Trophoblast cell (in vitro differentiated cells and primary cell): ENCODE measurements around the gene FBXO33.

Experiments used
- DNase-seq, 2 donors: peaks; one replicate each; pipeline ENCODE4 v3.0.0-alpha.2; 2016
- H2AFZ ChIP-seq: 2 replicates; pipeline ENCODE4 v1.6.1; 2013; ENCODE audit warnings: low read length, moderate library complexity, mild to moderate bottlenecking; ENCODE audit not compliant: insufficient read depth, poor library complexity
- H2AK5ac ChIP-seq: 2 replicates; pipeline ENCODE4 v1.6.1; 2013; ENCODE audit warnings: mild to moderate bottlenecking, low read length
- H2BK120ac ChIP-seq: 2 replicates; pipeline ENCODE4 v1.6.1; 2013; ENCODE audit warnings: low read length, mild to moderate bottlenecking, moderate library complexity; ENCODE audit not compliant: insufficient read depth, poor library complexity
- H2BK12ac ChIP-seq: 2 replicates; pipeline ENCODE4 v1.6.1; 2013; ENCODE audit warnings: mild to moderate bottlenecking, low read length, moderate library complexity
- H2BK5ac ChIP-seq: 2 replicates; pipeline ENCODE4 v1.6.1; 2013; ENCODE audit warnings: low read length, low read depth, moderate library complexity, mild to moderate bottlenecking; ENCODE audit not compliant: poor library complexity
- H3K14ac ChIP-seq: 2 replicates; pipeline ENCODE4 v1.6.1; 2013; ENCODE audit warnings: mild to moderate bottlenecking, low read length
- H3K18ac ChIP-seq: 2 replicates; pipeline ENCODE4 v1.6.1; 2013; ENCODE audit warnings: mild to moderate bottlenecking, low read length
- H3K23ac ChIP-seq: 2 replicates; pipeline ENCODE4 v1.6.1; 2013; ENCODE audit warnings: low read length
- H3K27ac ChIP-seq: 2 replicates; pipeline ENCODE4 v1.5.1; 2013; ENCODE audit warnings: low read depth, mild to moderate bottlenecking, inconsistent platforms, low read length, moderate library complexity
- H3K27me3 ChIP-seq: 2 replicates; pipeline ENCODE4 v1.6.1; 2013; ENCODE audit warnings: inconsistent platforms, mild to moderate bottlenecking, low read length, moderate library complexity; ENCODE audit not compliant: insufficient read depth
- H3K36me3 ChIP-seq, 2 experiments: 1 replicate in 1 of 2; 2 replicates in 1 of 2; pipeline ENCODE4 v1.6.1; 2013; ENCODE audit warnings: low read length in 2 of 2, mild to moderate bottlenecking in 2 of 2, moderate library complexity in 1 of 2; ENCODE audit not compliant: insufficient read depth in 2 of 2, control insufficient read depth in 1 of 2
- H3K4ac ChIP-seq: 2 replicates; pipeline ENCODE4 v1.6.1; 2013; ENCODE audit warnings: low read depth, mild to moderate bottlenecking, low read length, moderate library complexity
- H3K4me1 ChIP-seq, 2 experiments: 1 replicate in 1 of 2; 2 replicates in 1 of 2; pipeline ENCODE4 v1.6.1; 2013; ENCODE audit warnings: low read length in 2 of 2, mild to moderate bottlenecking in 2 of 2, moderate library complexity in 1 of 2; ENCODE audit not compliant: insufficient read depth in 2 of 2, control insufficient read depth in 1 of 2
- H3K4me2 ChIP-seq: 2 replicates; pipeline ENCODE4 v1.6.1; 2013; ENCODE audit warnings: inconsistent platforms, mild to moderate bottlenecking, low read length, moderate library complexity
- H3K4me3 ChIP-seq: 2 replicates; pipeline ENCODE4 v1.5.1; 2013; ENCODE audit warnings: mild to moderate bottlenecking, low read depth, low read length, inconsistent platforms
- H3K79me1 ChIP-seq: one replicate; pipeline ENCODE4 v1.6.1; 2013; ENCODE audit warnings: low read length
- H3K79me2 ChIP-seq: 2 replicates; pipeline ENCODE4 v1.6.1; 2013; ENCODE audit warnings: low read length, mild to moderate bottlenecking; ENCODE audit not compliant: control insufficient read depth, insufficient read depth, poor library complexity
- H3K9ac ChIP-seq: 2 replicates; pipeline ENCODE4 v1.6.1; 2013; ENCODE audit warnings: mild to moderate bottlenecking, low read length
- H3K9me3 ChIP-seq: 2 replicates; pipeline ENCODE4 v1.6.1; 2013; ENCODE audit warnings: low read depth, mild to moderate bottlenecking, control low read depth, inconsistent platforms, low read length; ENCODE audit not compliant: insufficient read depth
- H4K12ac ChIP-seq: 2 replicates; pipeline ENCODE4 v1.6.1; 2013; ENCODE audit warnings: low read depth, mild to moderate bottlenecking, low read length, moderate library complexity
- H4K8ac ChIP-seq: 2 replicates; pipeline ENCODE4 v1.6.1; 2013; ENCODE audit warnings: low read depth, mild to moderate bottlenecking, low read length, moderate library complexity
- H4K91ac ChIP-seq: one replicate; pipeline ENCODE4 v1.6.1; 2013; ENCODE audit warnings: low read depth, mild to moderate bottlenecking, low read length, moderate library complexity
- WGBS: extraction: QIAGEN DNeasy Blood & Tissue Kit; methylation state at CpG from one replicate; pipeline ENCODE4 v1.1.7; 2013; ENCODE audit warnings: missing lambda C conversion rate; ENCODE audit not compliant: insufficient read length, insufficient coverage; ENCODE audit errors: extremely low coverage; 5-methylcytosine and 5-hydroxymethylcytosine counted together

Gene FBXO33

DNA sequence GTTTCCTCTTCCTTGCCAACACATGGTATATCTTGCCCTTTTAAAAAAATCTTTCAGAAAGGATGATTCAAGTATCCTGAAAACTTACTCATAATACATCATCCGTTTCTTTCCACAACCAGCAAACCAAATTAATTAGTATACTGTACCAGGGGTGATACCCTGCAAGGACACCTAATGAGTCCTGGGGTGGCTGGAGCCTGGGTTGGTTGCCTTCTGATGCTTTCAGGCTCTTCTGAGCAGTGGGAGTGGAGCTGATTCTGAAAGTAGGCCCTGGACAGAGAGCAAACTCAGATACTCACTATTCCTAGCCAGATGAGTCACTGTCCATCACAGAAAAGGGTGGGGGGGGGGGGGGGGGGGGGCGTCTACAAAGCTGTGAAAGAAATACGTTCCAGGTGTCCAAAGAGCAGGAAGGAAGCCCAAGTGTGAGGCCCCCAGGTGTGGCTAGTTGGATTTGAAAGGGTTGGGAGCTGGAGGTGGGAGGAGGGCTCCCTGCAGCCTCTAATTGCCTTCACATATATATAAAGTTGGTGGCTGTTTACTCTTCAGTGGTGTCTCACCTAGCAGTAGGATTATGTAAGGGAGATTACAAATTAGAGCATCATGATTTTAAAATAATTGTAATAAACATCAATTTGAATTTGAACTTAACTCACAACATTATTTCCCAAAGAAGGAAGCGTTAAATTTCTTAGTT is 36.5 kb downstream of the FBXO33 start:
- no peak overlapping the region for H3K18ac ChIP-seq
- H3K9ac ChIP-seq, result no peak overlapping the region
- H4K91ac ChIP-seq, result no peak overlapping the region
- H2BK12ac ChIP-seq, result no peak overlapping the region
- H3K4me1 ChIP-seq, result no peaks in the 10 kb centered on the region
- no peak overlapping the region for H4K8ac ChIP-seq
- H3K23ac ChIP-seq, result no peak overlapping the region
- no peak overlapping the region for H3K4me3 ChIP-seq
- no peak overlapping the region for H2BK5ac ChIP-seq
- H3K79me1 ChIP-seq, result no peaks in the 10 kb centered on the region
- no CpG with 5 or more reads among the region's 4 CpGs for WGBS
- DNase-seq, result no peak
- no peak overlapping the region for H4K12ac ChIP-seq
- no peaks in the 10 kb centered on the region for H3K9me3 ChIP-seq
- peaks cover 2 to 3% of the 10 kb centered on the region in 2 experiments for H3K36me3 ChIP-seq
- H3K27ac ChIP-seq, result no peak overlapping the region
- no peaks in the 10 kb centered on the region for H3K79me2 ChIP-seq
- no peak overlapping the region for H2AFZ ChIP-seq
- H3K4me2 ChIP-seq, result no peak overlapping the region
- H3K4ac ChIP-seq, result no peak overlapping the region
- H3K27me3 ChIP-seq, result no peaks in the 10 kb centered on the region
- no peak overlapping the region for H2BK120ac ChIP-seq
- no peak overlapping the region for H2AK5ac ChIP-seq
- no peak overlapping the region for H3K14ac ChIP-seq

DNA sequence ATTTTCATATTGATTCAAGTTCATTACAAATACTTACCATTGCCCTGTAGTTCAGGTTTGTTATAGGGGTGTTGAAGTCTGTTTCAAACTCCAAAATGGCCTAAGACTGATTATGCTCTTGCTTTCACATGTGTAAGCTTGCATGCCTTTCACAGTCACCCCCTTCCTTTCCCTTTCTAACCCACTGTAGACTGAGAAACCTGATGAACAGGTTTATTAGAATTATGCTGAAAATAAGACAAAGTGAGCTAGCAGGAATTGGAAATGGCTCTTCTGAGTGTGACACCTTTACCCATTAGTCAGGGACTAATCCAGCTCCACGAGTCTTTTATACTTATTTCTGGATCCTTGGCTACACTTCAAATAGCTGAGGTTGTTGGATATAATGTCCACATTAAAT is 38.9 kb downstream of the FBXO33 start:
- Histone ChIP-seq H3K36me3 (no peaks in the 10 kb centered on the region), H3K4me1 (no peaks in the 10 kb centered on the region), H3K9me3 (no peaks in the 10 kb centered on the region), H2AFZ (no peak overlapping the region), H3K79me1 (no peaks in the 10 kb centered on the region), H2BK120ac (no peak overlapping the region), H3K14ac (no peak overlapping the region), H3K9ac (no peak overlapping the region), H3K23ac (no peak overlapping the region), H3K4me3 (no peak overlapping the region), H4K8ac (no peak overlapping the region), H3K4ac (no peak overlapping the region), H2AK5ac (no peak overlapping the region), H3K4me2 (no peak overlapping the region), H2BK5ac (no peak overlapping the region), H3K79me2 (no peaks in the 10 kb centered on the region), H2BK12ac (no peak overlapping the region), H3K18ac (no peak overlapping the region), H4K12ac (no peak overlapping the region), H3K27ac (no peak overlapping the region), H4K91ac (no peak overlapping the region), H3K27me3 (no peaks in the 10 kb centered on the region)
- peak in 1 of 2 donors; percentile 43 for DNase-seq
- WGBS, result no CpG with 5 or more reads among the region's 1 CpG

GRCh38 chr14:39384177-39384576 is 48.1 kb downstream of the FBXO33 start:
- H3K14ac ChIP-seq, result no peak overlapping the region
- H4K91ac ChIP-seq, result no peak overlapping the region
- no peak overlapping the region for H3K4ac ChIP-seq
- H3K9me3 ChIP-seq, result no peaks in the 10 kb centered on the region
- no peak overlapping the region for H4K8ac ChIP-seq
- H3K4me3 ChIP-seq, result no peak overlapping the region
- H3K18ac ChIP-seq, result no peak overlapping the region
- no peak overlapping the region for H2AFZ ChIP-seq
- H3K79me2 ChIP-seq, result no peaks in the 10 kb centered on the region
- H3K27ac ChIP-seq, result no peak overlapping the region
- no peak overlapping the region for H2BK5ac ChIP-seq
- no peak overlapping the region for H4K12ac ChIP-seq
- H3K27me3 ChIP-seq, result no peaks in the 10 kb centered on the region
- H3K79me1 ChIP-seq, result no peaks in the 10 kb centered on the region
- no peaks in the 10 kb centered on the region for H3K36me3 ChIP-seq
- no peak overlapping the region for H3K23ac ChIP-seq
- no peak overlapping the region for H3K4me2 ChIP-seq
- no peak overlapping the region for H2AK5ac ChIP-seq
- no peaks in the 10 kb centered on the region for H3K4me1 ChIP-seq
- no CpG with 5 or more reads among the region's 4 CpGs for WGBS
- DNase-seq, result no peak
- H2BK120ac ChIP-seq, result no peak overlapping the region
- no peak overlapping the region for H3K9ac ChIP-seq
- H2BK12ac ChIP-seq, result no peak overlapping the region

GRCh38 chr14:39383741-39384140 is 48.5 kb downstream of the FBXO33 start:
- H2BK5ac ChIP-seq, result no peak overlapping the region
- no peaks in the 10 kb centered on the region for H3K9me3 ChIP-seq
- H2BK120ac ChIP-seq, result no peak overlapping the region
- H4K12ac ChIP-seq, result no peak overlapping the region
- H2BK12ac ChIP-seq, result no peak overlapping the region
- no peaks in the 10 kb centered on the region for H3K27me3 ChIP-seq
- no peak overlapping the region for H2AFZ ChIP-seq
- H4K91ac ChIP-seq, result no peak overlapping the region
- no peaks in the 10 kb centered on the region for H3K79me1 ChIP-seq
- no peak overlapping the region for H3K14ac ChIP-seq
- no peak overlapping the region for H3K4ac ChIP-seq
- no peak overlapping the region for H3K23ac ChIP-seq
- no peak overlapping the region for H2AK5ac ChIP-seq
- DNase-seq, result no peak
- no peak overlapping the region for H4K8ac ChIP-seq
- no peak overlapping the region for H3K27ac ChIP-seq
- H3K4me3 ChIP-seq, result no peak overlapping the region
- no peak overlapping the region for H3K9ac ChIP-seq
- H3K4me1 ChIP-seq, result no peaks in the 10 kb centered on the region
- no peaks in the 10 kb centered on the region for H3K36me3 ChIP-seq
- no CpG with 5 or more reads among the region's 1 CpG for whole genome bisulfite sequencing
- no peak overlapping the region for H3K18ac ChIP-seq
- H3K79me2 ChIP-seq, result no peaks in the 10 kb centered on the region
- H3K4me2 ChIP-seq, result no peak overlapping the region
